ENCODE results near the gene KANSL1.

DNA sequence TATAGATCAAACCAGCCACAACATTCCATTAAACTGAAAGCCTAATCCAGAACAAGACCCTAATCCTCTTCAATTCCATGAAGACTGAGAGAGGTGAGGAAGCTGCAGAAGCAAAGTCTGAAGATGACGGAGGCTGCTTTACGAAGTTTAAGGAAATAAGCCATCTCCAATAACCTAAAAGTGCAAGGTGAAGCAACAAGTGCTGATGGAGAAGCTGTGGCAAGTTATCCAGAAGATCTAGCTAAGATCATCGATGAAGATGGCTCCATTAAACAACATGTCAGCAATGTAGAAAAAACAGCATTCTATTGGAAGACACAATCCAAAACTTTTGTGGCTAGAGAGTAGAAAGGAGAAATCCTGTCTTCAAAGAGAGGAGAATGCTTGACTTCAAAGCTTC is 69.6 kb downstream of the KANSL1 start:
- TF ChIP-seq TAF1 (IDR thresholded peaks at IDR 0.05; ENCODE audit: borderline replicate concordance, insufficient read depth, low read length) (no peak), POLR2AphosphoS5 (IDR thresholded peaks at IDR 0.05; ENCODE audit: low read depth, low read length) (no peak), FOXP2 (optimal IDR thresholded peaks at IDR 0.05; ENCODE audit: borderline replicate concordance, extremely low read depth, extremely low read length, insufficient read depth) (no peak), SIN3A (IDR thresholded peaks at IDR 0.05; ENCODE audit: borderline replicate concordance, insufficient read depth, low read length) (no peak)
- TF ChIP-seq, protein P1, sequence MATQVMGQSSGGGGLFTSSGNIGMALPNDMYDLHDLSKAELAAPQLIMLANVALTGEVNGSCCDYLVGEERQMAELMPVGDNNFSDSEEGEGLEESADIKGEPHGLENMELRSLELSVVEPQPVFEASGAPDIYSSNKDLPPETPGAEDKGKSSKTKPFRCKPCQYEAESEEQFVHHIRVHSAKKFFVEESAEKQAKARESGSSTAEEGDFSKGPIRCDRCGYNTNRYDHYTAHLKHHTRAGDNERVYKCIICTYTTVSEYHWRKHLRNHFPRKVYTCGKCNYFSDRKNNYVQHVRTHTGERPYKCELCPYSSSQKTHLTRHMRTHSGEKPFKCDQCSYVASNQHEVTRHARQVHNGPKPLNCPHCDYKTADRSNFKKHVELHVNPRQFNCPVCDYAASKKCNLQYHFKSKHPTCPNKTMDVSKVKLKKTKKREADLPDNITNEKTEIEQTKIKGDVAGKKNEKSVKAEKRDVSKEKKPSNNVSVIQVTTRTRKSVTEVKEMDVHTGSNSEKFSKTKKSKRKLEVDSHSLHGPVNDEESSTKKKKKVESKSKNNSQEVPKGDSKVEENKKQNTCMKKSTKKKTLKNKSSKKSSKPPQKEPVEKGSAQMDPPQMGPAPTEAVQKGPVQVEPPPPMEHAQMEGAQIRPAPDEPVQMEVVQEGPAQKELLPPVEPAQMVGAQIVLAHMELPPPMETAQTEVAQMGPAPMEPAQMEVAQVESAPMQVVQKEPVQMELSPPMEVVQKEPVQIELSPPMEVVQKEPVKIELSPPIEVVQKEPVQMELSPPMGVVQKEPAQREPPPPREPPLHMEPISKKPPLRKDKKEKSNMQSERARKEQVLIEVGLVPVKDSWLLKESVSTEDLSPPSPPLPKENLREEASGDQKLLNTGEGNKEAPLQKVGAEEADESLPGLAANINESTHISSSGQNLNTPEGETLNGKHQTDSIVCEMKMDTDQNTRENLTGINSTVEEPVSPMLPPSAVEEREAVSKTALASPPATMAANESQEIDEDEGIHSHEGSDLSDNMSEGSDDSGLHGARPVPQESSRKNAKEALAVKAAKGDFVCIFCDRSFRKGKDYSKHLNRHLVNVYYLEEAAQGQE (IDR thresholded peaks at IDR 0.05; ENCODE audit: insufficient read depth in 1 of 2, low read depth in 2 of 2, low read length in 2 of 2) = no peak
